ENCODE data around the gene FUT7.

- TF ChIP-seq CTCF (IDR thresholded peaks at IDR 0.05; ENCODE audit: low read length) (no peak), EZH2 (IDR thresholded peaks at IDR 0.05; ENCODE audit: borderline replicate concordance, low read length) (no peak)
Measured at GRCh38 chr9:137080260-137081122, 48.6 kb upstream of the FUT7 start.
